Measurements from ENCODE around the gene RPP25L.

The RPP25L gene

GRCh38 chr9:34575241-34575640 is 36.7 kb downstream of the RPP25L start:
- DNase-seq (ENCODE audit: low read depth): no peak
- no peak overlapping the region for H3K4me3 ChIP-seq (ENCODE audit: low read depth, low read length)

GRCh38 chr9:34574571-34574970 is 37.3 kb downstream of the RPP25L start:
- no peak for DNase-seq (ENCODE audit: low read depth)
- H3K4me3 ChIP-seq (ENCODE audit: low read depth, low read length): no peak overlapping the region

DNA sequence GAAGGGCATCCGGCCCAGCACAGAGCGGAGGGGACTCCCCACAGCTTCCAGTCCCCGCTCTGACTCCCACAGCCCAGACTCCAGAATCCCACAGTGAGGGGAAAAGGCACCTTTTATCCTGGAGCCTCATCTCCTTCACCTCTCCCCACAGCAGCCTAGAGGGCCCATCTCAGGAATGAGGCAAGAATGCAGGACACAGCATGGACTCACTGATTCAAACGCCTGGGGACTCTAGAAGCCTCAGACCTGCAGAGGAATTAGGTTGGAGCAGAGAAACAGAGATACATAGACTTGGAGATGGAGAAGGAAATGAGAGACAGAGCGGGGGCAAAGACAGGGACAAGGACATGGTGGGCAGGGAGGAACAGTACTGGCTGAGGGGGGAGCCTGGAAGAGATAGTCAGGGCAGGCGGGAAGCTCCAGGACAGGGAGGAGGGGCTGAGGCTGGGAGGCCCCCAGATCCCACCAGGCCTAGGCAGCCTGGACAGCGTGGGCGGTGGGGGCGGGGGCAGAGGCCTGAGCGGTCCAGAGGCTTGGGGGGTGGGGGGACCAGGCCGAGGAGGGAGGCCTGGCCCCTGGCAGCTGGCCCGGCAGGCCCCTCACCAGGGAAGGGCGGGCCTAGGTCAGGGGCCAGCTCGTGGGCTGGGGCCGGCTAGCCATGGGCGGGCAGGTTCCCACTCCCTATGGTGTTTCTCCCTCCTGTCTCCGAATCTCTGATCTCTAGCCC is 38.1 kb downstream of the RPP25L start:
- H3K4me3 ChIP-seq (ENCODE audit: low read depth, low read length): no peak overlapping the region
- DNase-seq (ENCODE audit: low read depth): no peak

GRCh38 chr9:34572628-34573027 is 39.3 kb downstream of the RPP25L start:
- H3K4me3 ChIP-seq (ENCODE audit: low read depth, low read length): no peak overlapping the region
- no peak for DNase-seq (ENCODE audit: low read depth)

GRCh38 chr9:34572092-34572491 is 39.8 kb downstream of the RPP25L start:
- DNase-seq (ENCODE audit: low read depth): no peak
- no peak overlapping the region for H3K4me3 ChIP-seq (ENCODE audit: low read depth, low read length)

DNA sequence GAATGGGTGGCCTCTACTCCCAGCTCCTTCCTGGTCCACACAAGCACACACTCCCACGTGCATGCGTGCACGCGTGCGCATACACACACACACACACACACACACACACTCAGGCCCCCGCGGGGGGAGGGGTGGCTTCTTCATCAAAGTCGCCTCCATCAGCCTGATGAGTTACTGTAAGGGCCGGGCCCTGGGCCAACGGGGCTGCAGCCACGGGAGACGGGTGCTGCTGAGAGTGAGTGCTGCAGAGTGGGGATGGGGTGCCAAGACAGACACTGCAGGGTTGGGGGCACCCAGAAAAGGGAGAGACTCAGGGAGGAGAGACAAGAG is 40.5 kb downstream of the RPP25L start:
- no peak for DNase-seq (ENCODE audit: low read depth)
- no peak overlapping the region for H3K4me3 ChIP-seq (ENCODE audit: low read depth, low read length)

- no peak for DNase-seq (ENCODE audit: low read depth)
- H3K4me3 ChIP-seq (ENCODE audit: low read depth, low read length): no peak overlapping the region
These were observed 41.0 kb downstream of the RPP25L start for GRCh38 chr9:34570809-34571480.

DNA sequence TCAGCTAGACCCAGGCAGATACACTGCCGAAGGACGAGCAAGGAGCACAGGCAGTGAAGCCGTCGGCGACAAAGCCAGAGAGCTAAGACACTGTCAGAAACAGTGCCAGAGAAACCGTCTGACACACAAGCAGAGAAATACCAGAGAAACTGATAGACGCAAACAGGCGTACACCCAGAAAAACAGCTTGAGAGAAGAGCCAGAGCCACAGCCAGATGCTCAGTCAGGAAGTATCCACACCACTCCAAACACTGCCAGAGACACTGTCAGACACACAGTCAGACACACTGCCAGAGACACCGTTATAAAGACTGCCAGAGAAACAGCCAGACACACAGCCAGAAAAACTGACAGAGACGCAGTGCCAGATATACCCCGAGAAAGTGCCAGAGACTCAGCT is 41.5 kb downstream of the RPP25L start:
- no peak for DNase-seq (ENCODE audit: low read depth)
- no peak overlapping the region for H3K4me3 ChIP-seq (ENCODE audit: low read depth, low read length)

GRCh38 chr9:34568774-34569173 is 43.1 kb downstream of the RPP25L start:
- H3K4me3 ChIP-seq (ENCODE audit: low read depth, low read length): no peak overlapping the region
- DNase-seq (ENCODE audit: low read depth): no peak

- DNase-seq (ENCODE audit: low read depth): no peak
- H3K4me3 ChIP-seq (ENCODE audit: low read depth, low read length): no peak overlapping the region
These were observed 43.8 kb downstream of the RPP25L start for GRCh38 chr9:34568133-34568532.

GRCh38 chr9:34566972-34567371 is 44.9 kb downstream of the RPP25L start:
- H3K4me3 ChIP-seq (ENCODE audit: low read depth, low read length): no peak overlapping the region
- DNase-seq (ENCODE audit: low read depth): no peak

- no peak overlapping the region for H3K4me3 ChIP-seq (ENCODE audit: low read depth, low read length)
- DNase-seq (ENCODE audit: low read depth): no peak
These were observed 45.6 kb downstream of the RPP25L start for GRCh38 chr9:34566322-34566721.

- no peak for DNase-seq (ENCODE audit: low read depth)
- no peak overlapping the region for H3K4me3 ChIP-seq (ENCODE audit: low read depth, low read length)
These were observed 46.0 kb downstream of the RPP25L start for GRCh38 chr9:34565856-34566255.

DNA sequence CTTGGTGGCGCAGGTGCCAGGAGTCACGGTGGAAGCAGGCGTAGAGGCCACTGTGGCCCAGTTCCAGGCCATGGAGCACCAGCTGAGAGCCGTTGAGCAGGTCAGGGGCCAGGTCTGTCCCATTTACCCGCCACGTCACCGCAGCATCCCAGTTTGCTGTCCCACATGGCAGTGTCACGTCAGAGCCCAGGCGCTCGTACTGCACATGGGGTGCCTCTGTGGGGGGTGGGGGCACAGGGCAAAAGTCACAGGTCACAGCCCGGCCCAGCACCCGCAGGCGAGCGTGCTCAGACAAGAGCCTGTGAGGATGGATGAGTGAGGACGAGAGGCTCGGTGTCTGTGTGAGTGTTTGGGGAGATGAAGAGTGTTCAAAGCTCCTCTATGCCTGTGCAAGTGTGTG is 47.3 kb downstream of the RPP25L start:
- no peak overlapping the region for H3K4me3 ChIP-seq (ENCODE audit: low read depth, low read length)
- no peak for DNase-seq (ENCODE audit: low read depth)

DNA sequence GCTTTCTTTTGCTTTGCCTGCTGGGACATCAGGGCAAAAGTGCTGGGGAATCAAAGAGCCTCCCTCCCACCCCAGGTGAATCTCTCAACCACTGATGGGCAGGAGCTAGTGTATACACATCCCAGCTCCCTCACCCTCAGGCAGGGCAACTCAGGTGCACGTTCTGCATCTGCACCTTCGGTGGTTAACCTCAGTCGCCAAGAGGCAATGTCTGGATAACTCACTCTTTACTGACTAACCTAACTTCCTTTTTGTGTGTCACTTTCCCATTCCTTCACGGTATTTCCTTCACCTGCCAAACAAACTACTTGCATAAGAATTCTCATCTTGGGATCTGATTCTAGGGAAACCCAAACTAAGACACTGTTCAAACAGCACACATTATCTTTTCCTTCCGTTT is 48.6 kb downstream of the RPP25L start:
- no peak for DNase-seq (ENCODE audit: low read depth)
- no peak overlapping the region for H3K4me3 ChIP-seq (ENCODE audit: low read depth, low read length)

DNA sequence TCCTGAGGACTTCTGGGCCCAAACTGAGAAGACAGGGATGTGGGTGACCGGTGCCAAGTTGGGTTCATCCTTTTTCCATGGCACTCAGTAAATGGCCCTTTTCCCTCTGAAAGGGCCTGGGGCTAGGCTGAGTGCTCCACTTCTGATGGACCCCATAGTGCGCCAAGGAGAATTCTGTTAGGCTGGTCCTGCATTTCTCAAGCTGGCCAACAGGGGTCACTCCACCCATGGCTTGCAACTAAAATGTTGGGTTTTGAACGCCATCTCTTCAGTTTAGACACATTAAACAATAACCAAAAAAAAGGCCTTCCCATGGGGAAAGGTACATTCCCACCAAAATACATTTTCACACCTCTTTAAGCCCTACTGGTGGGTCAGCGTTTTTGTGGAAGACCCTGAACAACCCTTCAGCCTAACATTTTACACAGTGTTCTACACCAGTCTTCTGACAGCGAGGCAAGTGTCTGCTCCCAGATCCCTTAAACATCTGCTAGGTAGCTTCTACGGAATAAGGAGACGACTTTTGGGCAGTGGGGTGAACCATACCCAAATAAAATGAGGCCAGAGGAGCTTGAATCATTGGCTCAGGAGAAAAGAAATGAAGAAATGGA is 49.7 kb downstream of the RPP25L start:
- no peak for DNase-seq (ENCODE audit: low read depth)
- no peak overlapping the region for H3K4me3 ChIP-seq (ENCODE audit: low read depth, low read length)

DNA sequence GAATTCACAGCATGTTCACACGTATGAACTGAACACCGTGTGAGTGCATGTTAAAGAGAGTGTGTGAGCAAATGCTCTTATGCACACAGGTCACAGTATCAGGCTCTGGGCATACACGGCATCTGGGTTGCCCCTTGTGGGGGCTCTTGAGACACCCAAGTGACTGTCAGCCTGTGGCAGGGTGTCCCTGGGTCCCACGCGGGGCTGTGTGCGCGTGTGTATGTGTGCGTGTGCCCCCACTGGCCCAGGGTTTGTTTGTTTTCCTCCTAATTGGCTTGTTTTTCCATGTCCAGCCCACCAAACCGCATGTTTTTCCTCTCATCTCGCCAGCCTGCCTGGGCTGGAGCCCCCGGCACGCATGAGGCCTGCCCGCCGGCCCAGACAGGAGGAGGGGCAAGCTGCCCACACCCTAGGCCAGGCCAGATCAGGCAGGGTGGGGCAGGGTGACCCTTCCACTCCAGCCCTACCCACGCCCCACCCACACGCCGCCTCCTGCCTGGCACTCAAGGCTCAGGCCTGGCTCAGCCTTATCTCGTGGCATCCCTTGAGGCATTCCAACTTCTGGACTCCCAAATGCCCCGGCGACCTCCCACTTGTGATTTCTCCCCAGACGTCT is 51.2 kb downstream of the RPP25L start:
- no peak for DNase-seq (ENCODE audit: low read depth)
- H3K4me3 ChIP-seq (ENCODE audit: low read depth, low read length): no peak overlapping the region

Measured in skeletal muscle cell (primary cell).